K562 (cell line): Measurements from ENCODE around the gene PAFAH1B1. TPM values are rescaled to one million over a fixed set of nuclear protein-coding genes. Genes with fewer than 3 reads are reported as not detected.

ENCODE experiments used
- ATAC-seq: fragments of 200-7000 bp; cut with Tn5 transposase; 3 replicates; pipeline ENCODE4 v1.9.1; 2020; ENCODE audit warnings: moderate library complexity
- BruUV-seq: library from RNA; stranded (reverse); fragments of 400-500 nt; replicated peaks from 2 replicates; lab custom pipeline; 2021; lab: Mats Ljungman, UMichigan
- CTCF ChIA-PET: fragments of 300-600 bp; formaldehyde crosslinking; extraction: SDS; loops from one replicate; lab custom pipeline; 2021; ENCODE audit warnings: low intra/inter-chr PET ratio; lab: Yijun Ruan, JAX
- POLR2A ChIA-PET: fragments of 300-600, 350-650 bp; sonication (Branson Sonifier 250); formaldehyde crosslinking; extraction: SDS; loops from one replicate; lab custom pipeline; 2021; ENCODE audit warnings: antibody characterized with exemption, inconsistent platforms; lab: Yijun Ruan, JAX
- DNase-seq, 4 experiments: peaks; one replicate each; pipeline versions ENCODE4 v3.0.0 to v3.0.0-alpha.2; 2011 to 2018; ENCODE audit warnings: low spot score in 3 of 4, mixed read lengths in 3 of 4; ENCODE audit errors: extremely low read depth in 1 of 4
- FAIRE-seq: peaks from 2 replicates; lab custom pipeline; 2011; peaks lifted over from hg19 to GRCh38; lab: Jason Lieb, UNC
- H2AFZ ChIP-seq: 2 replicates; pipeline ENCODE4 v1.6.0; 2011; ENCODE audit warnings: low read depth, low read length, control low read depth, inconsistent platforms
- H3K27ac ChIP-seq: fragments of 200-600 bp; 3 replicates; pipeline ENCODE4 v1.8.0; 2011; ENCODE audit warnings: low read depth, mild to moderate bottlenecking, control low read depth, inconsistent platforms, low read length, moderate library complexity, mixed read lengths; ENCODE audit errors: extremely low read depth
- H3K27me3 ChIP-seq, 2 experiments: fragments of 300-600 bp in 1 of 2; 2 replicates in 1 of 2; 3 replicates in 1 of 2; pipeline versions ENCODE4 v1.6.0 to v1.8.0; 2011; ENCODE audit warnings: inconsistent platforms in 2 of 2, low read length in 2 of 2, mild to moderate bottlenecking in 1 of 2, mixed read lengths in 1 of 2, moderate library complexity in 1 of 2; ENCODE audit not compliant: control insufficient read depth in 2 of 2, insufficient read depth in 2 of 2
- H3K36me3 ChIP-seq: fragments of 300-600 bp; 3 replicates; pipeline ENCODE4 v1.8.0; 2011; ENCODE audit warnings: mild to moderate bottlenecking, low read length, inconsistent platforms; ENCODE audit not compliant: control insufficient read depth, insufficient read depth
- H3K4me1 ChIP-seq, 2 experiments: fragments of 200-600 bp in 1 of 2; replicated peaks in 1 of 2; 2 replicates in 1 of 2; 3 replicates in 1 of 2; pipeline versions ENCODE4 v1.5.1 to v1.8.0; 2011; ENCODE audit warnings: inconsistent platforms in 2 of 2, low read length in 2 of 2, mild to moderate bottlenecking in 1 of 2, mixed read lengths in 1 of 2, moderate library complexity in 1 of 2; ENCODE audit not compliant: control insufficient read depth in 2 of 2, insufficient read depth in 2 of 2
- H3K4me2 ChIP-seq: 2 replicates; pipeline ENCODE4 v1.6.1; 2011; ENCODE audit warnings: low read length, control low read depth, inconsistent platforms, mixed read lengths; ENCODE audit not compliant: insufficient read depth
- H3K4me3 ChIP-seq: fragments of 200-600 bp; sonication (generic), shearing (Covaris generic); 2 replicates; pipeline ENCODE4 v1.5.1; 2016; ENCODE audit warnings: control low read depth, inconsistent platforms
- H3K79me2 ChIP-seq: fragments of 200-600 bp; 3 replicates; pipeline ENCODE4 v1.8.0; 2011; ENCODE audit warnings: low read length, inconsistent platforms; ENCODE audit not compliant: control insufficient read depth, insufficient read depth
- H3K9ac ChIP-seq, 2 experiments: 2 replicates each; pipeline versions ENCODE4 v1.6.0 to v1.6.1; 2011; ENCODE audit warnings: low read depth in 2 of 2, low read length in 2 of 2, control low read depth in 1 of 2, inconsistent platforms in 1 of 2, mild to moderate bottlenecking in 1 of 2, mixed read lengths in 1 of 2; ENCODE audit not compliant: insufficient read depth in 1 of 2
- H3K9me1 ChIP-seq: one replicate; pipeline ENCODE4 v1.6.0; 2011; ENCODE audit warnings: inconsistent platforms, mild to moderate bottlenecking, low read length, moderate library complexity; ENCODE audit not compliant: control insufficient read depth, insufficient read depth
- H3K9me3 ChIP-seq: replicated peaks from 2 replicates; pipeline ENCODE4 v1.5.1; 2011; ENCODE audit warnings: low read depth, low read length, inconsistent platforms; ENCODE audit not compliant: control insufficient read depth, insufficient read depth
- H4K20me1 ChIP-seq: replicated peaks from 2 replicates; pipeline ENCODE4 v1.6.1; 2011; ENCODE audit warnings: low read length, inconsistent platforms, mixed read lengths; ENCODE audit not compliant: control insufficient read depth, insufficient read depth
- ARID4B ChIP-seq: sonication (generic); formaldehyde crosslinking; IDR thresholded peaks from 2 replicates; pipeline ENCODE4 v1.8.0; 2022; ENCODE audit warnings: mild to moderate bottlenecking, missing genetic modification reagents
- CBFB ChIP-seq: sonication (generic); formaldehyde crosslinking; IDR thresholded peaks from 2 replicates; pipeline ENCODE4 v1.4.0; 2020; ENCODE audit warnings: mild to moderate bottlenecking, missing genetic modification reagents
- CC2D1A ChIP-seq: fragments of 450-650 bp; IDR thresholded peaks from 2 replicates; pipeline ENCODE4 v1.6.1; 2017; ENCODE audit warnings: mild to moderate bottlenecking
- E2F6 ChIP-seq, 2 experiments: IDR thresholded peaks; 2 replicates each; pipeline ENCODE4 v1.6.1; 2011; ENCODE audit warnings: borderline replicate concordance in 1 of 2, control low read depth in 1 of 2, low read depth in 1 of 2, low read length in 1 of 2, mild to moderate bottlenecking in 1 of 2, mixed read lengths in 1 of 2, moderate library complexity in 1 of 2; ENCODE audit not compliant: insufficient read depth in 1 of 2, insufficient read length in 1 of 2, poor library complexity in 1 of 2, severe bottlenecking in 1 of 2; ENCODE audit errors: extremely low read depth in 1 of 2
- IRF1 ChIP-seq: sonication (generic); formaldehyde crosslinking; IDR thresholded peaks from 2 replicates; pipeline ENCODE4 v1.8.0; 2022; ENCODE audit warnings: missing genetic modification reagents, mild to moderate bottlenecking, borderline replicate concordance
- MAFG ChIP-seq: fragments of 450-650 bp; conservative IDR thresholded peaks from 2 replicates; pipeline ENCODE4 v1.6.1; 2016; ENCODE audit warnings: missing genetic modification characterization, missing compliant biosample characterization
- MAZ ChIP-seq, 2 experiments: fragments of 450-650 bp in 1 of 2; sonication (generic) in 1 of 2; formaldehyde crosslinking; IDR thresholded peaks in 1 of 2; conservative IDR thresholded peaks in 1 of 2; 2 replicates each; pipeline versions ENCODE4 v1.4.0 to v1.5.0; 2020; ENCODE audit warnings: mild to moderate bottlenecking in 1 of 2, missing genetic modification reagents in 1 of 2
- POLR2B ChIP-seq: fragments of 450-650 bp; IDR thresholded peaks from 2 replicates; pipeline ENCODE4 v1.6.1; 2018; ENCODE audit warnings: low read depth; ENCODE audit not compliant: partially characterized antibody
- SOX6 ChIP-seq: fragments of 450-650 bp; IDR thresholded peaks from 2 replicates; pipeline ENCODE4 v1.6.1; 2014; ENCODE audit warnings: mild to moderate bottlenecking
- TCF7L2 ChIP-seq: fragments of 150-350 bp; IDR thresholded peaks from 2 replicates; pipeline ENCODE4 v1.6.1; 2016; ENCODE audit warnings: low read depth, mild to moderate bottlenecking, low read length, moderate library complexity
- TOE1 ChIP-seq, 2 experiments: fragments of 450-650 bp in 1 of 2; sonication (generic) in 1 of 2; formaldehyde crosslinking in 1 of 2; IDR thresholded peaks; 2 replicates each; pipeline versions ENCODE4 v1.7.1 to v1.8.0; 2016 to 2022; ENCODE audit warnings: borderline replicate concordance in 2 of 2, mild to moderate bottlenecking in 2 of 2, antibody characterized with exemption in 1 of 2, inconsistent platforms in 1 of 2, low read depth in 1 of 2, missing genetic modification reagents in 1 of 2, moderate library complexity in 1 of 2
- ZBTB12 ChIP-seq: fragments of 250-450 bp; sonication (Bioruptor Pico); IDR thresholded peaks from 2 replicates; pipeline ENCODE4 v1.4.0; 2020
- ZNF184 ChIP-seq: sonication (generic); formaldehyde crosslinking; IDR thresholded peaks from 2 replicates; pipeline ENCODE4 v1.5.0; 2020; ENCODE audit warnings: missing genetic modification reagents
- ZNF444 ChIP-seq: fragments of 250-450 bp; sonication (Bioruptor Pico); IDR thresholded peaks from 2 replicates; pipeline ENCODE4 v1.4.0; 2020; ENCODE audit warnings: mild to moderate bottlenecking, moderate library complexity
- ZNF507 ChIP-seq: conservative IDR thresholded peaks from 2 replicates; pipeline ENCODE4 v1.6.1; 2017; ENCODE audit warnings: missing genetic modification characterization, missing compliant biosample characterization
- WGBS: fragments of 100-300 bp; shearing (Covaris generic); methylation state at CpG from one replicate; pipeline ENCODE4 v1.1.6; 2016; ENCODE audit warnings: low coverage, mixed read lengths; ENCODE audit not compliant: insufficient coverage; ENCODE audit errors: missing lambda C conversion rate; 5-methylcytosine and 5-hydroxymethylcytosine counted together
- in situ Hi-C: fragments of 300-500 bp; cut with MboI; formaldehyde crosslinking; loops from 4 replicates; pipeline ENCODE4 v1.15.0; 2018; ENCODE audit warnings: inconsistent platforms, mixed read lengths
- intact Hi-C: fragments of 100-400 bp; cut with micrococcal nuclease; formaldehyde crosslinking; loops from 2 replicates; pipeline ENCODE4 v1.14.2; 2022
- polyA plus RNA-seq, 8 experiments: library from polyadenylated mRNA; depleted of rRNA in 4 of 8; stranded (reverse) in 5 of 8; unstranded in 3 of 8; fragments of >200 nt; fragmentation: Nextera tagmentation in 2 of 8; fragmentation: Illumina TruSeq in 1 of 8; extraction: Ambion mirVana in 2 of 8; extraction: Trizol in 1 of 8; gene quantifications; 2 replicates each; pipeline versions ENCODE4 v1.2.1 to v1.2.3, GENCODE V29; 2011 to 2014; ENCODE audit warnings: inconsistent platforms in 1 of 8, missing spikeins in 1 of 8
- total RNA-seq, 7 experiments: library from RNA; depleted of rRNA in 6 of 7; stranded (reverse); fragments of >200 nt in 6 of 7; fragmentation: Illumina TruSeq in 2 of 7; extraction: Trizol in 2 of 7; gene quantifications; 2 replicates each; pipeline versions ENCODE4 v1.2.1 to v1.2.3, GENCODE V29; 2011 to 2021; ENCODE audit warnings: low replicate concordance in 1 of 7

PAFAH1B1 gene
- total and polyA plus RNA-seq, 9 of the 15 experiments (the other 6 are each of a cell fraction or from before 2014, with no cell fraction given), result 23.3 to 66.4 (median 40.2) TPM

- peaks cover 23% of the 10 kb centered on the region; the same call in 1 of the 2 replicates for H4K20me1 ChIP-seq
- peaks cover 22% of the 10 kb centered on the region; the same call in 1 of the 3 replicates for H3K36me3 ChIP-seq
- H3K9ac ChIP-seq, result no peak overlapping the region
- WGBS, result 81% methylated on average over 2 of the region's 3 CpGs
- no peak overlapping the region for H3K4me3 ChIP-seq
- POLR2A ChIA-PET, result no interaction called here
- intact Hi-C loops, result no loop called here
- in situ Hi-C loops, result no loop called here
- CTCF ChIA-PET, result no interaction called here
- H3K27me3 ChIP-seq, result no peaks in the 10 kb centered on the region
- no peak overlapping the region for H3K27ac ChIP-seq
- peaks cover 2% of the 10 kb centered on the region for H3K9me1 ChIP-seq
- peaks cover 0 to 3% of the 10 kb centered on the region in 2 experiments; a peak in 3 of 5 replicates for H3K4me1 ChIP-seq
- no peaks in the 10 kb centered on the region for H3K9me3 ChIP-seq
- DNase-seq, result no peak
- H3K4me2 ChIP-seq, result no peak overlapping the region
- no TSS peak for BruUV-seq
- H3K79me2 ChIP-seq, result peaks cover 73% of the 10 kb centered on the region
- no peak for ATAC-seq
- FAIRE-seq, result no peak
- no peak overlapping the region for H2AFZ ChIP-seq
- no peak for TF ChIP-seq SOX6
- TF ChIP-seq ZBTB12 (CRISPR knock-in tag), result no peak
- no peak for TF ChIP-seq IRF1
- TF ChIP-seq CC2D1A, result no peak
- TF ChIP-seq ZNF507 (tag), result no peak
- no peak for TF ChIP-seq TCF7L2
- TF ChIP-seq TOE1 (IDR thresholded peaks at IDR 0.05; ENCODE audit: borderline replicate concordance), result no peak
- TF ChIP-seq TOE1 (CRISPR knock-in tag; IDR thresholded peaks at IDR 0.05; ENCODE audit: borderline replicate concordance, low read depth), result no peak
- TF ChIP-seq MAFG, result no peak
- TF ChIP-seq ARID4B, result no peak
- no peak for TF ChIP-seq ZNF184 (CRISPR knock-in tag)
- no peak for TF ChIP-seq E2F6 (IDR thresholded peaks at IDR 0.05; ENCODE audit: borderline replicate concordance in 1 of 2, extremely low read depth in 1 of 2, insufficient read depth in 1 of 2, insufficient read length in 1 of 2, low read depth in 1 of 2, low read length in 1 of 2, poor library complexity in 1 of 2, severe bottlenecking in 1 of 2)
- no peak for TF ChIP-seq POLR2B
- TF ChIP-seq MAZ (CRISPR knock-in tag; conservative IDR thresholded peaks at IDR 0.05 in 1 of 2, IDR thresholded peaks at IDR 0.05 in 1 of 2), result no peak
- TF ChIP-seq CBFB (CRISPR knock-in tag), result no peak
- TF ChIP-seq ZNF444 (CRISPR knock-in tag), result no peak
Measured at GRCh38 chr17:2635241-2635640, 41.8 kb downstream of the PAFAH1B1 start.
